Measurements from ENCODE around the gene SYNGR4.
"Not testable (repeated sequence)": the region's sequence is repeated elsewhere in the genome, so short reads cannot be mapped to it uniquely, and the experiment has no call there.

DNA sequence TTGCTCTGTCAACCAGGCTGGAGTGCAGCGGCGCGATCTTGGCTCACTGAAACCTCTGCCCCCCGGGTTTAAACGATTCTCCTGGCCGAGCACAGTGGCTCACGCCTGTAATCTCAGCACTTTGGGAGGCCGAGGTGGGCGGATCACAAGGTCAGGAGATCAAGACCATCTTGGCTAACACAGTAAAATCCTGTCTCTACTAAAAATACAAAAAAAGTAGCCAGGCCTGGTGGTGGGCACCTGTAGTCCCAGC lies 46.5 kb upstream of the SYNGR4 start:
- TF ChIP-seq, protein P1, sequence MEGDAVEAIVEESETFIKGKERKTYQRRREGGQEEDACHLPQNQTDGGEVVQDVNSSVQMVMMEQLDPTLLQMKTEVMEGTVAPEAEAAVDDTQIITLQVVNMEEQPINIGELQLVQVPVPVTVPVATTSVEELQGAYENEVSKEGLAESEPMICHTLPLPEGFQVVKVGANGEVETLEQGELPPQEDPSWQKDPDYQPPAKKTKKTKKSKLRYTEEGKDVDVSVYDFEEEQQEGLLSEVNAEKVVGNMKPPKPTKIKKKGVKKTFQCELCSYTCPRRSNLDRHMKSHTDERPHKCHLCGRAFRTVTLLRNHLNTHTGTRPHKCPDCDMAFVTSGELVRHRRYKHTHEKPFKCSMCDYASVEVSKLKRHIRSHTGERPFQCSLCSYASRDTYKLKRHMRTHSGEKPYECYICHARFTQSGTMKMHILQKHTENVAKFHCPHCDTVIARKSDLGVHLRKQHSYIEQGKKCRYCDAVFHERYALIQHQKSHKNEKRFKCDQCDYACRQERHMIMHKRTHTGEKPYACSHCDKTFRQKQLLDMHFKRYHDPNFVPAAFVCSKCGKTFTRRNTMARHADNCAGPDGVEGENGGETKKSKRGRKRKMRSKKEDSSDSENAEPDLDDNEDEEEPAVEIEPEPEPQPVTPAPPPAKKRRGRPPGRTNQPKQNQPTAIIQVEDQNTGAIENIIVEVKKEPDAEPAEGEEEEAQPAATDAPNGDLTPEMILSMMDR (IDR thresholded peaks at IDR 0.05) = not testable (repeated sequence)
- TF ChIP-seq POLR2A (IDR thresholded peaks at IDR 0.05) = not testable (repeated sequence)

Data from Peyer's patch (tissue), 4 donors.